ENCODE results near the gene RTL10. TPM values are rescaled to one million over a fixed set of nuclear protein-coding genes. Genes with fewer than 3 reads are reported as not detected.
A peak's percentile ranks its signal among the peaks of the same experiment; 100 is the strongest.

RTL10 gene
- total and polyA plus RNA-seq, 2 of the 13 experiments (the other 11 are each of a cell fraction or from before 2014, with no cell fraction given): 14.1 to 15.8 TPM

DNA sequence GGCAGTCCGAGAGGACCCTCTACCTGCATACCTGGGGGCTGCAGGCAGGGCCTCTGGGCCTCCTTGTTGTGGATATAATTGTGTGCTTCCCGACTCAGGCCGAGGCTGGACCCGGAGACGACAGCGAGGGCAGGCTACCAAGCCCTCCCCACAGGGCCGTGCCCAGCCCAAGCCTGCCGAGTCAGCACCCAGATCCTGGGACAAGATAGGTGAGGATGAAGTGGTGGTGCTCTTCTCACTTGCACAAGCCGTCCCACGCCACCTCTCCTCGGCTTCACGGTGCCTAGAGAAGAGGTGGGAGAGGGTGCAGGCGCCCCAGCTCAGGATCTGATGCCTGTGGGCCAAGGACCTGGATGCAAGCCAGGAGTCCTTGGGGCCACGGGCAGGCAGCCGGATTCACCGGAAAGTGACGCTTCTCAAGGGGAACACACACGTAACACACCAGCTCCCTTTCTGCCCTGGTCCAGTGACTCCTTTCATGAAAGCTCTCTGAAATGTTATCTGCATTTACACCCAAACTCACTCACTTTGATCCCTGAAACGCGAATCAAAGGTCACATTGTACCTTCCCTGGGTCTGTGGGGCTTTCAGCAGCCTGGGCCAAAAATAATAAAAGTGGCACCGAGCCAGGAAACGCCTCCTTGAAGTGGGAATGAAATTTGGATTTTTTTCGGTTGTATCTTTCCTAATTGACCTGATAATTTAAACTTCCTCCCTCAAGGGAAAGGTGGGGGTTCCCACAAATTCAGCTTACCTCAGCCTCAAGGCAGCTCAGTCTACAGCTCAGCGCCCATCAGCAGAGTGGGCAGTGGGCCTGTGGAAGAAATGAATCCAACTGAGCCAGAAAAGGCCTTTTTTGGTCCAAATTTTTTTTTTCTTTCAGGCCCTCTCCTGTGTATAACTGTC lies 1.1 kb upstream of the RTL10 start (continued):
- TF ChIP-seq CTCF (CRISPR knock-in tag; IDR thresholded peaks at IDR 0.05): peak; percentile 27; the same call in 1 of the 2 replicates
- peak; percentile 83 for TF ChIP-seq POLR2A (IDR thresholded peaks at IDR 0.05; ENCODE audit: insufficient read depth in 1 of 2, low read depth in 2 of 2, low read length in 2 of 2)
- no peak; the same call in 1 of the 2 replicates for TF ChIP-seq ZNF788 (CRISPR knock-in tag; IDR thresholded peaks at IDR 0.05; ENCODE audit: borderline replicate concordance)
- no peak for TF ChIP-seq CERS6 (CRISPR knock-in tag; IDR thresholded peaks at IDR 0.05)
- TF ChIP-seq, protein P1, sequence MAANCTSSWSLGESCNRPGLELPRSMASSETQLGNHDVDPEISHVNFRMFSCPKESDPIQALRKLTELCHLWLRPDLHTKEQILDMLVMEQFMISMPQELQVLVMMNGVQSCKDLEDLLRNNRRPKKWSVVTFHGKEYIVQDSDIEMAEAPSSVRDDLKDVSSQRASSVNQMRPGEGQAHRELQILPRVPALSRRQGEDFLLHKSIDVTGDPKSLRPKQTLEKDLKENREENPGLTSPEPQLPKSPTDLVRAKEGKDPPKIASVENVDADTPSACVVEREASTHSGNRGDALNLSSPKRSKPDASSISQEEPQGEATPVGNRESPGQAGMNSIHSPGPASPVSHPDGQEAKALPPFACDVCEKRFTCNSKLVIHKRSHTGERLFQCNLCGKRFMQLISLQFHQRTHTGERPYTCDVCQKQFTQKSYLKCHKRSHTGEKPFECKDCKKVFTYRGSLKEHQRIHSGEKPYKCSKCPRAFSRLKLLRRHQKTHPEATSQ (CRISPR knock-in tag; IDR thresholded peaks at IDR 0.05; ENCODE audit: borderline replicate concordance): peak; percentile 82; the same call in 1 of the 2 replicates
- TF ChIP-seq THAP7 (CRISPR knock-in tag; IDR thresholded peaks at IDR 0.05): no peak
- TF ChIP-seq CCDC6 (CRISPR knock-in tag; IDR thresholded peaks at IDR 0.05): peak; percentile 34; the same call in 1 of the 2 replicates
- no peak for TF ChIP-seq ZNF335 (CRISPR knock-in tag; IDR thresholded peaks at IDR 0.05)
- no peak for TF ChIP-seq BRD4 (CRISPR knock-in tag; IDR thresholded peaks at IDR 0.05)
- peak; percentile 66 for TF ChIP-seq HMG20A (CRISPR knock-in tag; IDR thresholded peaks at IDR 0.05; ENCODE audit: borderline replicate concordance)
- TF ChIP-seq, protein P2, sequence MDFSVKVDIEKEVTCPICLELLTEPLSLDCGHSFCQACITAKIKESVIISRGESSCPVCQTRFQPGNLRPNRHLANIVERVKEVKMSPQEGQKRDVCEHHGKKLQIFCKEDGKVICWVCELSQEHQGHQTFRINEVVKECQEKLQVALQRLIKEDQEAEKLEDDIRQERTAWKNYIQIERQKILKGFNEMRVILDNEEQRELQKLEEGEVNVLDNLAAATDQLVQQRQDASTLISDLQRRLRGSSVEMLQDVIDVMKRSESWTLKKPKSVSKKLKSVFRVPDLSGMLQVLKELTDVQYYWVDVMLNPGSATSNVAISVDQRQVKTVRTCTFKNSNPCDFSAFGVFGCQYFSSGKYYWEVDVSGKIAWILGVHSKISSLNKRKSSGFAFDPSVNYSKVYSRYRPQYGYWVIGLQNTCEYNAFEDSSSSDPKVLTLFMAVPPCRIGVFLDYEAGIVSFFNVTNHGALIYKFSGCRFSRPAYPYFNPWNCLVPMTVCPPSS (IDR thresholded peaks at IDR 0.05): no peak
- peak; percentile 53; the same call in 1 of the 2 replicates for TF ChIP-seq PATZ1 (CRISPR knock-in tag; IDR thresholded peaks at IDR 0.05)
- peak; percentile 92 for TF ChIP-seq NAIF1 (CRISPR knock-in tag; IDR thresholded peaks at IDR 0.05; ENCODE audit: borderline replicate concordance)
- TF ChIP-seq PTBP1 (IDR thresholded peaks at IDR 0.05; ENCODE audit: low read depth, low read length, poor library complexity, severe bottlenecking): no peak
- no peak for TF ChIP-seq ZNF33B (CRISPR knock-in tag; IDR thresholded peaks at IDR 0.05)
- TF ChIP-seq ZFP1 (CRISPR knock-in tag; IDR thresholded peaks at IDR 0.05): 0 out of 2 replicates have a peak, but pooled peaks have one; percentile 55
- TF ChIP-seq, protein P3, sequence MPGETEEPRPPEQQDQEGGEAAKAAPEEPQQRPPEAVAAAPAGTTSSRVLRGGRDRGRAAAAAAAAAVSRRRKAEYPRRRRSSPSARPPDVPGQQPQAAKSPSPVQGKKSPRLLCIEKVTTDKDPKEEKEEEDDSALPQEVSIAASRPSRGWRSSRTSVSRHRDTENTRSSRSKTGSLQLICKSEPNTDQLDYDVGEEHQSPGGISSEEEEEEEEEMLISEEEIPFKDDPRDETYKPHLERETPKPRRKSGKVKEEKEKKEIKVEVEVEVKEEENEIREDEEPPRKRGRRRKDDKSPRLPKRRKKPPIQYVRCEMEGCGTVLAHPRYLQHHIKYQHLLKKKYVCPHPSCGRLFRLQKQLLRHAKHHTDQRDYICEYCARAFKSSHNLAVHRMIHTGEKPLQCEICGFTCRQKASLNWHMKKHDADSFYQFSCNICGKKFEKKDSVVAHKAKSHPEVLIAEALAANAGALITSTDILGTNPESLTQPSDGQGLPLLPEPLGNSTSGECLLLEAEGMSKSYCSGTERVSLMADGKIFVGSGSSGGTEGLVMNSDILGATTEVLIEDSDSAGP (CRISPR knock-in tag; IDR thresholded peaks at IDR 0.05; ENCODE audit: borderline replicate concordance): no peak; the same call in 1 of the 2 replicates
- TF ChIP-seq MTF2 (CRISPR knock-in tag; IDR thresholded peaks at IDR 0.05; ENCODE audit: borderline replicate concordance): no peak

Measured in HepG2 (cell line).